GM19023 (cell line): Measurements from ENCODE around the gene KLF7.

Experiments
- ATAC-seq: cut with Tn5 transposase; IDR thresholded peaks from one replicate; pipeline ENCODE4 v1.9.1; 2021; ENCODE audit warnings: mild to moderate bottlenecking, moderate library complexity; ENCODE audit not compliant: unreplicated experiment

KLF7 gene

DNA sequence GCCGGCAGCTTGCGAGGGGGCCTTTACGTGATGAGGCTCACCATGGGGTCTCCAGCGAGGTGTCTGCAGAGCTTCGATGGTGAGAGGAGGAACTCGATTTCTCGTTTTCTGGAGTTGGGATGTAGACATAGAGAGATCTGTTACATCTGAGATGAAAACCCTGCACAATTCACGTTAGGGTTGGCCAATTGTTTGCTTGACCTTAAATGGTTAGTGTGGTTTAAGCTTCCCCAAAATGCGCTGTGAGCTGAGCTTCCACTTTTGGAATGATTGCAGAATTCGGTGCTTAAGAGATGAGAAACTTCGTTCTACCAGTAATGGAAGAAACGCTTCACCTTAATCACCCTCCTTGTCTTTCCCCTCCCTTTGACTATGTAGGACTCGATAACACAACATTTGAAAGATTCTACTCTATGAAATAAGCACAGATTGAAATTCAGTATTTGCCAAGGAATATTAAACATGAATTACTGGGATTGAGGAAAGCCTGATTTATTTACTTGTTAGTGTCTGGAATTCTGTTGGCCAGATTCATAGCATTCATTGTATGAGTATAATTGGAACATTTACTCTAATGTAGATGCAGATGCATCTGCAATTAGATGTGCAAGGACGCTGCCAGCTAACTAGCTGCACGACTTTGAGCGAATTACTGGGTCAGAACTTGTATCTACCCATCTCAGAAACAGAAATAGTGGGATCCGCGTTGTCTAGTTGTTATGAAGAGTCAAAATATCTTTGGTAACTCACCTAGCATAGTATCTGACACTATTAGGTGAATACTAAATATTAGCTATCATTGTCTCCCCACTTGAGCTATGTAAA, 1.6 kb upstream of the KLF7 start:
- no peak for ATAC-seq

DNA sequence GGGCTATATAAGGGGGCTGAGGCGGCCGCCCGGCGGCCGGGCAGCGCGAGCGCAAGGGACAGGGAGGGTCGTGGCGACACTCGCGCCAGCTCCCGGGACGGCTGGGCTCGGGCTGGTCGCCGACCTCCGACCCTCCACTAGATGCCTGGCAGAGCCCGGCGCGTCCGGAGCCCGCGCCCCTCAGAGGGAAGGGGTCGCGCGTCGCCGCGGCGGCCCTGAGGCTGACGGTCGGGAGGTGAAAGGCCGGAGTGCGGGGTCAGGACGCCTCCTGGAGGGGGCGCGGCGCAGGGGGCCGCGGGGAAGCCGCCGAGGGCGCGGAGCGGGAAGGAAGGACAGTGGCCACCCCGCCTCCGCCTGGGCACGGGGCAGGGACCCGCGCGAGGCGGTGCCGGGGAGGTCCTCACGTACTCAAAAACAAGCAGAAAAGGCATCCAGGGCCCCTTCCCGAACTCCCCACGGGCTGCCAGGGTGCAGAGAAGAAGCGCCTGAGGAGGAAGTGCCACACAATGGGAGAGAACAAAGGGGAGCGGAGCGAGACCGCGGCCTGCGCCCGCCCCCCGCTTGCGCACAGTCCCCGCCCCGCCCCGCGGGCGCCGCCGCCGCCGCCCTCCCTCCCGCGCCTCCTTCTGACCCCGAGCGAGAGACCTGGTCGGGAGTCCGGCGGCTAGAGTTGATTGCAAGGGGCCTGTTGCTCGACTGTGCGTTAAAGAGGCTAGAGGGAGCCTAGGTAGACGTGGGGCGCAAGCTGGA, 776 bp upstream of the KLF7 start:
- peak; percentile 48 for ATAC-seq

DNA sequence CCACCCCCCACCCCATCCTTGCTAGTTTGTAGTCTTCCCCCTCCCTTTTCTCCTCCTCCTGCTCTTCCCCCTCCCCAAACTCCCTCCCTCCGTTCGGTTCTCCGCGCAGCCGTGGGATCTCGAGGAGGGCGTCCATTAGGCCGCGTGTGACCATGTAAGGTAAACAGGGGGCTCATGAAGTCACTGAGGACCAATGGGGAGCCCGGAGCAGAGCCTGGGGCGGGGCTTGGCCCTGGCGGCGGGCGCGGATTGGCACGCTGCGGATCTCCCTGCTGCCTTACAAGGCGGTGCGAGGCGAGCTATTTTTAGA, 246 bp upstream of the KLF7 start:
- ATAC-seq: peak; percentile 96

DNA sequence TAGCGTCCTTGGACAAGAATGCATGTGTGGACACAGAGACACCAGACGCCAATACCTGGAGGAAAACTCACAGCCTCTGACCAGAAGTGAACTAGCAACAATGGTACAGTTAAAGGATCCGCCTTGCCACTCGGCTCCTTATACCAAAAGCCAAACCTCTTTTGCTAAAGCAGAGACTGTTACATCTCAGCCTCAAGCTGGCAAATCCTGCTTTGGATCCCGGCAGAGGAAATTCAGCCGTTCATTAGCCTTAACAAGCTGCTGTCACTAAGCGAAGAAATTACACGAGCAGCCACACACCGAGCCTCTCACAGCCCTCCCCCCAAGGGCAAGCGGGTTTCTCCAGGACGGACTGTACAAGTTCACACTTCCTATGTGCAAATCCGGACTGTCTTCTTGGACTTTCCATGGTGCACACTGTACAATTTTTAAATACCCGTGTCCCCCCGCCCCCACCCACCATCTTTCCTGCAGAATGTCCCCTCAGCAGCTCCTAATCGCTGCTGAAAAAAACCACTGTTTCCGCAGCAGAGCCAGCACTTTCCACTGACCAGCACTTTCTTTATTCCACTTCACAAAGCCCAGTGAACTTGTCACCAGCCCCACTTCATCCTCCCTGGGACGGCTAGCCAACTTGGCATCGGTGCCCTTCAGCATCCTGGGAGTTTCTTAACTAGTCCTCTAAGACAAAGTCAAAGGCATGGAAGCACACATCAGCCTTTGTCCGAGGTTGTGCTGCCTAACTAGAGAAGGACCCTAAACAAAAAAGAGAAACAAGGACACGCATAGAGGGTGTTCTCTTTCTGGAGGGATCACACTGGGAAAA, 1.5 kb downstream of the KLF7 start:
- no peak for ATAC-seq

DNA sequence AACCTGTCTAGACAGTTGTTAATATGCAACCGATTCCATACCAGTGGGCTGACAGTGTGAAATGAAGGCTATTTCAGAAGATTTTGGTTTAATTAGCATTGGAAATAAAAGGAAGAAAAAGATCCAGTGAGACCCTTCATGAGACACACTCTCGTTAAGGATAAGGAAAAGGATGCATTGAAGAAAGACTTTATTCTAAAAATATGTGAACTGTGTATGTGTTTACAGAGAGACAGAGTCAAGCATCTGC, 2.1 kb downstream of the KLF7 start:
- no peak for ATAC-seq

DNA sequence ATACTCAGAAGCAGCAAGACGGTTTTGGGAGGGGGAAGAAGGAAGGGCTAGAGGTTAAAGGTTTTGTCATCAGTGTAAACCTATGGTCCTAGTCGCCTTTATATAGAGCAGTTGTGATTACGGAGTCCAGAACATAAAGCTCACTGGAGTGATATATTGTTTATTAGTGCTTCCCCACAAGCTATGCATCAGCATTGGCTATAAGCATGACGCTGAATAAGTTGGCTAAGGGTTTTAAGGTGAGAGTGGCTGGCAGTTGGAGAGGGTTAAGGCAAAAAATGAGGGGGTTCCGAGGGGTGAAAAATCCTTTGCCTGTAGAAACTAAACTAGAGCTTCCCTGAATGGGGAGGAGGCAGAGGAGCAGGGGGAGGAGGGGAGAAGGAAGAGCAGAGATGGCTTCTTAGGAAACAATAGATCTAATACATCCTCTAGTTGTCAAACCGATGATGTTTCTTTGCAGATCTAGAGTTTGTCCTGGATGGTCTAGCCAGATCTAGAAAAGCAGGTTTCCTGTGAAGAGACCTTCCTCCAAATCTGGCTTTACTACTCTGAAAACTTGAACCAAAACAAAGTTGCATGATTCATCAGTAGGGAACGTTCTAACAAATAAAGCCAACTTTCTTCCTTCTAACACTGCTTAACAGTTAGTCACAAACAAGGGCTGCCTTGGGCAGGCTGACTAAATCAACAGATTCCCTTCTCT, 2.5 kb downstream of the KLF7 start:
- no peak for ATAC-seq

DNA sequence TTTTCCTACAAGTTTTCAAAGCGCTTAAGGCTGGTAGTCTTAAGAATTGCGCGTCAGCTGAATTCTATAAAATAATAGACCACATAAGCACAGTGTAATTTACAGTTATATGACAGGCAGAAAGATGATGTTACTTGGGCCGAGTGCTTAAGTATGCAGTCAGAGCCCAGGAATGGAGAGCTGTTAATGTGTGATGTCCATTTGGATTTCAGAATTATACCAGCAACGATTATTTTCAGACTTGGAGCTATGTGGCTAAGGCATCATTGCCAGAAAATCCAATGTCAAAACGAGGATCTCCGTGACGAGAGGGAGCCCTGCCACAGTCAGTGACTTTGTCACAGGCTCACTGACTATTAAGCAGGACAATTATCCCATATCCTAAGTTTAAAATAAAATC, 3.4 kb downstream of the KLF7 start:
- ATAC-seq: no peak

DNA sequence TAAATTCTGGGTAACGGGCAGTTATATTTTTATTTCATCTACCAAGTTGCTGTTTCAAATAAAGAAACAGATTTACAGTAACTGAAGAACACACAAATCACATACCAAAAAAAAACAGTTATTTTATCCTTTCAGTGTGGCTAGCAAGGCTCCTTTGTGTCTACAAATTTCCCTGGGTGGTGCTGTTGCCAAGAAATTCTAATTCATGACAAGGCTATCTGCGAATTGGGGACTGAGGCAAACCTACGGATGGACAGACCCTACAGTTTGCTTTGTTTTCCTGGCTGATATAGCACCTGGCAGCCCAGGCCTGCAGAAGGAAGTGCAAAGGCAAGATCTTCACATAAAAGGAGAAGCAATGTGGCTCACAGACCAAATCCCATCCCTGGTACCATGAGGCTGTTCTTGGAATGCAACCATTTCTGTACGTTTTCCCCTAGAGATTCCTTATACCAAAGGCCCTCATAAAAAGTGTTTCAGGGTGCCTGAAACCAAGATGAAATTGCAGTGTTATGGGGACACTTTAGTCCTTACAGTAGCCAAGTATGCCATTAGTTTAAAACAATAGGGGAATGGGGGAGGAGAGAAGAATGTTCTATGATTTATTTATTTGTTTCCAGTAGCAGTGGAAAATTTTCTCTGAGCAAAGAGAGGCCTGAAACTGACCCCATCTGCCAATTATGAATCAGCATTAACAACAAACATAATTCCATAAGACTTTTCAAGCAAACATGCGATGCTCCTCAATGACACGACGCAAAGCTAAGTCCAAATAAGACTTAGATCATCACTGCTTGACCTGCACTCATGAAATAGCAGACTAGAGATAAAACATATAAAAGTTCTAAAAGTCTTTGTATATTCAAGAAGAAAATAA, 4.3 kb downstream of the KLF7 start:
- ATAC-seq: no peak

DNA sequence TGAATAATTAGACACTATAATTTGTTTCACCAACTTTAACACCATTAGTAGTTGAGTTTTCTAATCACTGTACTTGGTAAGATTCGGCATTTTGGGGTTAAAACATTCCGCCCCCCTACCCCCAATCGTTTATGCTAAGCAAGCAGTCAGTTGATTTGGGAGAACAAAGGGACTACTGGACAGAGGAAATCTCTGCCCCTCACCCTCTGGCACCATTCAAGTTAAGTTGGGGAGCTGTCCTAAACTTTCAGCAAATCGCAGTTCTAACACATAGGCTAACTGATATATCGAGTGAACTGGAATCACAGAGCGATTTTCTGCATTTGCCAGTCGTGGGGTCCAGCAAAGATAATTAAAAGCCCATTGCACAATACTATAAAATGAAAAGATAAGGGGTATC, 5.6 kb downstream of the KLF7 start:
- no peak for ATAC-seq

DNA sequence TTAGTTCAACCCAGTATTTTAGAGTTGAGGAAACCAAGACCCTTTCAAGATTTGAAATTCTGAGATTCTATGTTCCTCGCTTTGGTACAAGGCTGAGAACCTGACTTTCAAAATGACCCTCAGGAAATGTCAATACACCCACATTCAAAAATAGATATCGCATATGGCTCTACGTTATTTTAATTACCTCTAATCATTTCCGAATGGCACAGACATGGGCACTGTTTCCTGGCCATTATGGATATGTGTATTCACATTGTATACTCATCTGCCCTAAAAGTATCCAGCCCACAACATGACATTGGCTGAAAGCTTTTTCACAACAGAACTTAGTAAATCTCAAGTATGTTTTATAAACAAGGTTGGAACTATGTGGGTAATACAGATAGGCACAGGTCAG, 6.7 kb downstream of the KLF7 start:
- no peak for ATAC-seq

DNA sequence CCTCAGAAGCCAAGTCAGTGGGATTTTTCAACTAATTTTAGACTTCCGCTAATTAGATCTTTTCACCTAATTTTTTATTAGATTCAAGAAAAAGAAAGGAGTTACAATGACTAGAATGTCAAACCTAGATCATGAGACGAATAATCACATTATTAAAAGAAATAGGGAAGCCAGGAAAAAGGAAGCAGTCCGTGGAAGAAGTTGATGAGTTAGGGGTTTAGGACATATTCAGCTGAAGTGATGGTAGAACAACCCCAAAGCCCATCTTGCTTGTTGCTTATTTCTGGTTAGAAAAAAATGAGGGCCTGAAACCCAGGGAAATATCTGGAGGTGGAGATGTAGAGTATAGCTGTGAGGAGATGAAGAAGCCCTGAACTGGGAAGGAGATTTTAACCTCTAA, 8.0 kb downstream of the KLF7 start:
- no peak for ATAC-seq

DNA sequence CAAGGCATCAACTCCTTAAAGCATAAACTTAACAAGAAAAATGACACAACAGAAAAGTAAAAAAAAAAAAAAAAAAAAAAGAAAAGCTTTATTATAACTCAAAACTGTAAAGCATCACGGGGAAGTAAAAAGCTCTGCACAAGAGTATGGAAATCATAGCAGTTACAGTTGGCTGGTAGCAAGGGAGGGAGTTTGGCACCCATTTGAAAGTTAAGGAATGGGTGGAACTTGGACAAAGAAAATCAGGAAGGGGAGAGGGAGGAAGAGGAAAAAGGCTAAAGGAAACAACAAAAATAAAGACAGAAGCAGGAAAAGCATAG, 8.6 kb downstream of the KLF7 start:
- ATAC-seq: no peak

DNA sequence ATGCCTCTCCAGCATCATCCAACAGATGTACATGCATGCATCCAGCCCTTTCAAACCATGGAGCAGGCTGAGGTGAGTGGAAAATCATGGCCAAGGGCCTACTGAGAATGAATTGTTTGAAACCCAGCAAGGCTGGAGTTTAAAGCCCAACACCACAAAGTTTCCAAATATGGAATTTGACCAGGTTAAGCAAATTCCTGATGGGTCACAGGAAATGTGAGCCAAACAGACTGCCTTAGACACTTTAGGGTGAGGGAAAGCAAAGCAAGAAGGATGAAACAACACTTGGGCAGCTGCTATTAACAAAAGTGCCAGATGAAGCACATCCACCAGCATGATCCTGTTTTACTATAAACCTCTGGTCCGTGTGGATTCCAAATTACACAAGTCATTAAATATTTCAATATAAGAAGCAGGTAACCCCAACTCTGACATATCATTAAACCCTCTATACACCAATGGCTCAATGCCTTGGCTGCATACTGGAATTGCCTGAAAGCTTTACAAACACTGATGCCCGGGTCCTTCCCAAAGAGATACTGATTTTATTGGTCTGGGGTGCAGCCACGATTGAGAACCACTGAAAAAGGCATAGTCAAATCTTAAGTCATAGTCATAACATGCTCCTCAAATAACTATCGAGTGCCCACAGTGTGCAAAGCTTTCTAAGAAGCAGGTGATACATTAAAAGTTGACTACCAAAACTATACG, 9.1 kb downstream of the KLF7 start:
- peak; percentile 56 for ATAC-seq

DNA sequence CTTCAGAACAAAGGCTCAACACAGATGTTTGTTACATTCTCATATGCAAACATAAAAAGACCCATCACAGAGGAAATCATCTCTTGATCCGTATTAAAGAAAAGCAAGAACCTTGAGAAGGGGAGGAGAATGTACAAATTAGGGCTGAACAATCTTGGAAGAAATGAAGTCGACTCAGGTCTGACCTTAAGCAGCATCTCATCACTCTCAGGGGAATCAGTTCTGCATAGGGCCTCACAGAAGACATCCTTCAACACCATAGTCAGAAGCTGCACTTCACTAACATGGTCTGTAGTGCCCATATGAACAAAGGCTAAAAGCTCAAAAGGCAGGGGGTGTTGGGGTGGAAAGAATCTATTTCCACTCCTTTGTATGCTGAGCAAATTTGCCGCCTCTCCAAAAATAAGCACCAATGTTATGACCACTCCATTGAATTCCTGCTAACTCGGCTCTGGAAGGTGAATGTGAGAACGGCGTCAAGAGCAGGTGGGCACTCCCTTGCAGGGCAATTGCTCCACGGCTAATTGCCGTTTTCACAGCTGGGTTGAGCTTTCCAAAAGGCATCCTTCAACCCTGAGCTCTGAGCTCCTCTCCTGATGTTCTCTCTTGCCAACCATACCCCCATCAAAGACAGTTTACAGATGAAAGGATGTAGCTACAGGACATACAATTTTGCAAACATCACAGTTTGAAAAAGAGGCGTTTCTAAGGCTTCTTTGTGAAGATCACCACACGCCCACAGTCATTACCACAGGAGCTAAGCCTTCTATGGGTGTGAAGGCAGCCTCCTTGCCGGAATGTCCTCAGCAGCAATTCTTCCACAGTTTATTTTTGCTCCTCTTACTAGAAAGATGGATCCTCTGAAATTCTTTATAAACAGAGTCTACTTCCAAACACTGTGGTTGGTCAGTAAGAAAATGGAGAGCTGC, 10.0 kb downstream of the KLF7 start:
- ATAC-seq: no peak

DNA sequence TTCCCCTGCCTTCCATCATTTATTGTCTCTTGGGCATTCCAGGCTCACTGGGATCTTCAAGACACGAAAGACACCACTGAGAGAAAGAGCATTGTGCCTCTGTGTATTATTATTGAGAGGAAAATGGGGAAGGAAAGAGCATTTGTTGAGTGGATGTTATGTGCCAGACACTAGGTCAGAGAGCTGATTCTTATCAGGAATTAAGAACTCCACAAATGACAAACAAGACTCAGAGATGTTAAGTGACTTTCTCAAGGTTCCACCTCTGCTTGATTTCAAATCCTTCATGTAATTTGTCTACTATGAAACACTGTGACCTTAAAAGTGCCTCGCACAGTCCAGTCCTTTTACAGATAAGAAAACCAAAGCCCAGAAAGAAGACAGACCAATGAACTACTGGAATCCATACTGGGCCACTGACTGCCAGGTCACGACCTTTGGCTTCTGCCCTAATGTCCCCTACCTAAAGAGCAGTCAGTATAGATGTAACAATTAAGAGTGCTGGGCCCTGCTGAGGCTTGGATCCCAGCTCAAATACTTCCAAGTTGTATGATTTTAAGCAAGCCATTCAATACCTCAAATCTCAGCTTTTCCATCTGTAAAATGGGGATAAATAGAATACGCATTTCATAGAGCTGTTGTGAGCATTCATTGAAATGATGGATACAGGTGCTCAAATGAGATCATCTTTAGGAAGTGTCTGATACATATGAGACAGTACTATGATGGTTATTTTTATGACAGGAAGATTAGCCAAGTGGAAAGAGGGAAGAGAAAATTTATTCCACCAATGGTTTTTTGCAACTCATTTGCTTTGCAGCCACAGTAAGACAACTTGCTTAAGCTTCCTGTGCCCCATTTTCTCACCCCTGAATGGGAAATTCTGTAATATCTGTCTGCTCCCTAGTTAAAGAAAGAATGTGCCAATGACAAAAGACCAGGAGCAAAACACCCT, 10.9 kb downstream of the KLF7 start:
- ATAC-seq: no peak

DNA sequence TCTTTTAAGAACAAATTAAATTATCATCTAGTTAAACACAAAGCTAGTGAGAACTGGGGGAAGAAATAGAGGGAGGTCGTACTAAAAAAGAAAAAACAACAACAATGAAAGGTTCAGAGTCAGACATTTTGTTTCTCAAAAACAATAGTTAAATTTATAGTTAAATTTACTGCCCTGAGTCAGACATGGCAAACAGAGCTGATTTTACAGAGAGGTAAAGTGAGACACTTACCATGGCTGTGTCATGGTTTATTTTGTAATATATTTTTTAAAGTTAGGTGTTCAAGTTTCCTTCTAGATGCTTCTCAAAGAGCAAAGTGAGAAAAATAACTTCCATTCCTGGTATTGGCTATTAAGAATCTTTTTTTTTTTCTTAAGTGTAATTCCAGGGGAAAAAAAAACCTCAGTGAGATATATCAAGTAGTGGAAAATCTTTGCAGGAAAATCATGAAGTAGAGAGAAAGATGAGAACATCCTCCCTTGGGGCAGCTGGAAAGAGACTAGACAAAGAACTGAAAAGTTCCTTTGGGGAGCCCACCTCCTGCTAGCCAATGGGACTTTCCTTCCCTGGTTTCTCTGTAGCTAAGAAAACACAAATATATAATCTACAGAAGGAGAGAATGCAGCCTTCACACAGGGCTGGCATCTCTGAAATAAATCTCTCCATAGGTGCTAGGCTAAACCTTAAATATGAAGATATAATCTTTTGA, 12.3 kb downstream of the KLF7 start:
- ATAC-seq: no peak

DNA sequence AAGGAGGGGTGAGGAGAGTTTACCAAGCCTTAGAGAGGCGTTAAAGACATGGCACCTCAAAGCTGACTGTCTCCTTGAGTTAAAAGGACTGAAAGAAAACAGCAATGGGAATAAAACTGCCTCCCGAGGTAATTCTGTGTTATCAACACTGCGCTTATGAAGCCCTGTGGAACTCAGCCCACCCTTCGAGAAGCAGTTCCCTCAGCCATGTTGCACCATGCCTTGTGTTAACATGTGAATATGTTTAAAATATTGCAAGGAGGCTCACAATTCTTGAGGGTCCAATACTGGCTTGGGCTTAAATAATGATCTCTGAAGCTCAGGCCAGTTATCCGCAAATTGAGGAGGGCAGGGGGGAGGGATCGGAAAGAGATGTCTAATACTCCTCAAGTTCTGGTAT, 14.7 kb downstream of the KLF7 start:
- ATAC-seq: no peak
